CD4-positive, alpha-beta memory T cell (primary cell): Measurements from ENCODE around the gene HASPIN. TPM values are rescaled to one million over a fixed set of nuclear protein-coding genes. Genes with fewer than 3 reads are reported as not detected.

ENCODE experiments used
- CTCF ChIA-PET: fragments of 350-600 bp; sonication (Branson Sonifier 250); formaldehyde crosslinking; loops from one replicate; lab custom pipeline; 2021; ENCODE audit warnings: inconsistent platforms; ENCODE audit not compliant: partially characterized antibody; lab: Charles Lee
- POLR2A ChIA-PET: fragments of 350-600 bp; sonication (Branson Sonifier 250); formaldehyde crosslinking; loops from one replicate; lab custom pipeline; 2021; ENCODE audit not compliant: partially characterized antibody; lab: Charles Lee
- DNase-seq, 5 donors: peaks; one replicate each; pipeline versions ENCODE4 v3.0.0 to v3.0.0-alpha.2; 2020 to 2022; ENCODE audit warnings: mixed read lengths in 1 of 5
- H3K27ac ChIP-seq: one replicate; pipeline ENCODE4 v1.7.0; 2013; ENCODE audit warnings: low read depth, low read length
- H3K27me3 ChIP-seq: 2 replicates; pipeline ENCODE4 v1.7.0; 2013; ENCODE audit warnings: mild to moderate bottlenecking, low read length, moderate library complexity; ENCODE audit not compliant: insufficient read depth
- H3K36me3 ChIP-seq: 2 replicates; pipeline ENCODE4 v1.7.0; 2013; ENCODE audit warnings: mild to moderate bottlenecking, low read length, moderate library complexity; ENCODE audit not compliant: insufficient read depth
- H3K4me1 ChIP-seq: 2 replicates; pipeline ENCODE4 v1.7.0; 2013; ENCODE audit warnings: mild to moderate bottlenecking, low read length, moderate library complexity; ENCODE audit not compliant: insufficient read depth
- H3K4me3 ChIP-seq, 2 donors: one replicate each; pipeline ENCODE4 v1.7.0; 2013; ENCODE audit warnings: low read length in 2 of 2, mild to moderate bottlenecking in 1 of 2
- H3K9me3 ChIP-seq, 2 donors: one replicate each; pipeline ENCODE4 v1.7.0; 2013; ENCODE audit warnings: low read length in 2 of 2, control low read depth in 1 of 2; ENCODE audit not compliant: control insufficient read depth in 1 of 2
- H3K27ac Mint-ChIP-seq, 7 donors: one replicate each; pipeline ENCODE4 v1.8.0; 2020 to 2021; ENCODE audit warnings: mixed read lengths in 7 of 7, mild to moderate bottlenecking in 6 of 7, inconsistent platforms in 3 of 7, moderate library complexity in 3 of 7
- H3K27me3 Mint-ChIP-seq, 2 donors: one replicate each; pipeline ENCODE4 v1.8.0; 2020 to 2021; ENCODE audit warnings: mixed read lengths in 2 of 2
- H3K36me3 Mint-ChIP-seq, 2 donors: one replicate each; pipeline ENCODE4 v1.8.0; 2020 to 2021; ENCODE audit warnings: mixed read lengths in 2 of 2, inconsistent platforms in 1 of 2, mild to moderate bottlenecking in 1 of 2
- H3K4me1 Mint-ChIP-seq, 4 donors: one replicate each; pipeline ENCODE4 v1.8.0; 2020 to 2021; ENCODE audit warnings: mixed read lengths in 4 of 4, mild to moderate bottlenecking in 1 of 4
- H3K4me3 Mint-ChIP-seq, 8 donors: one replicate each; pipeline ENCODE4 v1.8.0; 2020 to 2021; ENCODE audit warnings: mixed read lengths in 8 of 8, mild to moderate bottlenecking in 7 of 8, moderate library complexity in 6 of 8, inconsistent platforms in 3 of 8
- H3K9me3 Mint-ChIP-seq, 8 donors: one replicate each; pipeline ENCODE4 v1.8.0; 2020 to 2021; ENCODE audit warnings: mixed read lengths in 8 of 8, mild to moderate bottlenecking in 5 of 8, inconsistent platforms in 3 of 8, moderate library complexity in 1 of 8
- intact Hi-C: fragments of 100-400 bp; cut with micrococcal nuclease; formaldehyde crosslinking; loops from one replicate; pipeline ENCODE4 v1.15.1; 2023
- polyA plus RNA-seq, 2 donors: library from polyadenylated mRNA; unstranded; fragments of 300-500 nt; fragmentation: Illumina TruSeq; gene quantifications; one replicate each; pipeline ENCODE4 v1.2.3, GENCODE V29; 2021
- total RNA-seq, 2 experiments: library from RNA; stranded (reverse); gene quantifications; one replicate each; pipeline ENCODE4 v1.2.3, GENCODE V29; 2021

Gene HASPIN
- total and polyA plus RNA-seq, 4 experiments from 2014 or later: 0.28 to 0.41 (median 0.29) TPM; not detected in 1

GRCh38 chr17:3718201-3718600 is 5.5 kb upstream of the HASPIN start:
- Mint-ChIP-seq H3K27ac (peak overlapping the region in 1 of 7 donors; percentile 60), H3K4me3 (no peak overlapping the region), H3K27me3 (no peaks in the 10 kb centered on the region), H3K9me3 (peaks cover 0 to under 1% (median 0%) of the 10 kb centered on the region in 8 donors), H3K4me1 (peaks cover 18 to 39% (median 25%) of the 10 kb centered on the region in 4 donors), H3K36me3 (peaks cover 36 to 46% of the 10 kb centered on the region in 2 donors)
- Histone ChIP-seq H3K36me3 (peaks cover 35% of the 10 kb centered on the region), H3K4me1 (peaks cover 30% of the 10 kb centered on the region), H3K27me3 (no peaks in the 10 kb centered on the region), H3K27ac (no peak overlapping the region), H3K9me3 (no peaks in the 10 kb centered on the region), H3K4me3 (no peak overlapping the region)
- POLR2A ChIA-PET: no interaction called here
- intact Hi-C loops: no loop called here
- DNase-seq: no peak
- CTCF ChIA-PET: interaction anchor here (0.6 to 1.0 kb wide), 2 partner anchors 10 to 35 kb away, joined by 3 to 4 read pairs; no protein-coding TSS in a partner anchor

GRCh38 chr17:3719265-3719664 is 4.4 kb upstream of the HASPIN start:
- CTCF ChIA-PET: no interaction called here
- H3K4me1 Mint-ChIP-seq: peaks cover 19 to 41% (median 27%) of the 10 kb centered on the region in 4 donors
- H3K36me3 ChIP-seq: peaks cover 35% of the 10 kb centered on the region

GRCh38 chr17:3722716-3723115 is 987 bp upstream of the HASPIN start:
- Histone ChIP-seq H3K4me1 (peaks cover 36% of the 10 kb centered on the region), H3K9me3 (no peaks in the 10 kb centered on the region), H3K27ac (peak overlapping the region; percentile 74), H3K27me3 (no peaks in the 10 kb centered on the region), H3K4me3 (peak overlapping the region; percentile 59 to 95), H3K36me3 (peaks cover 8% of the 10 kb centered on the region)
- H3K4me3 Mint-ChIP-seq: peak overlapping the region; percentile 86 to 95 (median 94)
- H3K27ac Mint-ChIP-seq: peak overlapping the region; percentile 75 to 95 (median 92)
- intact Hi-C loops: loop anchor here (1.0 to 10.0 kb wide), 4 partner anchors 11 to 422 kb away; partner anchors contain the start of genes CYB5D2, P2RX5 and ZZEF1
- ChIA-PET CTCF (interaction anchor here (0.9 to 2.9 kb wide), 8 partner anchors 12 to 141 kb away, joined by 3 to 24 read pairs (median 6); no protein-coding TSS in a partner anchor), POLR2A (interaction anchor here (0.6 to 3.1 kb wide), 8 partner anchors 11 to 418 kb away, joined by 3 to 39 read pairs (median 4); partner anchors contain the start of genes EMC6, NCBP3, P2RX5 and TAX1BP3)
- peaks cover 15 to 44% (median 28%) of the 10 kb centered on the region in 4 donors for H3K4me1 Mint-ChIP-seq
- no peaks in the 10 kb centered on the region for H3K27me3 Mint-ChIP-seq
- H3K36me3 Mint-ChIP-seq: peaks cover 8 to 22% of the 10 kb centered on the region in 2 donors
- no peak for DNase-seq
- H3K9me3 Mint-ChIP-seq: peaks cover 0 to 2% (median 0%) of the 10 kb centered on the region in 8 donors

More at GRCh38 chr17:3719265-3719664, 4.4 kb upstream of the HASPIN start:
- Histone ChIP-seq H3K9me3 (no peaks in the 10 kb centered on the region), H3K4me1 (peaks cover 28% of the 10 kb centered on the region), H3K27ac (no peak overlapping the region), H3K4me3 (no peak overlapping the region), H3K27me3 (no peaks in the 10 kb centered on the region)
- Mint-ChIP-seq H3K36me3 (peaks cover 36 to 47% of the 10 kb centered on the region in 2 donors), H3K9me3 (peaks cover 0 to 2% (median 0%) of the 10 kb centered on the region in 8 donors), H3K4me3 (peak overlapping the region in 1 of 8 donors; percentile 39), H3K27me3 (no peaks in the 10 kb centered on the region), H3K27ac (no peak overlapping the region)
- POLR2A ChIA-PET: interaction anchor here (2.4 kb wide), 1 partner anchor 9 kb away, joined by 7 read pairs; no protein-coding TSS in a partner anchor
- intact Hi-C loops: no loop called here
- no peak for DNase-seq

- DNase-seq: no peak
- peak overlapping the region; percentile 74 for H3K27ac ChIP-seq
- no peaks in the 10 kb centered on the region for H3K9me3 ChIP-seq
- intact Hi-C loops: loop anchor here (1.0 to 10.0 kb wide), 4 partner anchors 12 to 422 kb away; partner anchors contain the start of genes CYB5D2, P2RX5 and ZZEF1
- Mint-ChIP-seq H3K27ac (peak overlapping the region; percentile 75 to 95 (median 93)), H3K36me3 (peaks cover 7 to 18% of the 10 kb centered on the region in 2 donors), H3K4me1 (peaks cover 15 to 44% (median 28%) of the 10 kb centered on the region in 4 donors), H3K27me3 (no peaks in the 10 kb centered on the region), H3K9me3 (peaks cover 0 to 2% (median 0%) of the 10 kb centered on the region in 8 donors), H3K4me3 (peak overlapping the region; percentile 86 to 95 (median 94))
- ChIA-PET CTCF (interaction anchor here (1.1 to 2.9 kb wide), 7 partner anchors 12 to 140 kb away, joined by 3 to 24 read pairs (median 7); no protein-coding TSS in a partner anchor), POLR2A (interaction anchor here (0.6 to 3.1 kb wide), 11 partner anchors 11 to 418 kb away, joined by 3 to 39 read pairs (median 3); partner anchors contain the start of genes CAMKK1, EMC6, NCBP3 and P2RX5)
- H3K27me3 ChIP-seq: no peaks in the 10 kb centered on the region
- H3K36me3 ChIP-seq: peaks cover 5% of the 10 kb centered on the region
- peak overlapping the region; percentile 59 to 95 for H3K4me3 ChIP-seq
- H3K4me1 ChIP-seq: peaks cover 36% of the 10 kb centered on the region
Measured at GRCh38 chr17:3723188-3723555, 531 bp upstream of the HASPIN start.

- Mint-ChIP-seq H3K27me3 (no peaks in the 10 kb centered on the region), H3K4me3 (peak overlapping the region; percentile 73 to 91 (median 81)), H3K4me1 (peaks cover 15 to 44% (median 28%) of the 10 kb centered on the region in 4 donors), H3K27ac (peak overlapping the region in 5 of 7 donors; percentile 30 to 85 (median 69)), H3K36me3 (peaks cover 0 to 9% of the 10 kb centered on the region in 2 donors), H3K9me3 (peaks cover 0 to 2% (median 0%) of the 10 kb centered on the region in 8 donors)
- Histone ChIP-seq H3K27me3 (no peaks in the 10 kb centered on the region), H3K36me3 (no peaks in the 10 kb centered on the region), H3K4me3 (peak overlapping the region in 1 of 2 donors; percentile 95), H3K27ac (peak overlapping the region; percentile 74), H3K4me1 (peaks cover 36% of the 10 kb centered on the region), H3K9me3 (no peaks in the 10 kb centered on the region)
- ChIA-PET POLR2A (interaction anchor here (1.0 to 3.1 kb wide), 4 partner anchors 13 to 169 kb away, joined by 3 to 39 read pairs (median 13); partner anchors contain the start of genes CAMKK1, NCBP3 and P2RX5), CTCF (interaction anchor here (1.7 to 2.9 kb wide), 4 partner anchors 12 to 103 kb away, joined by 4 to 24 read pairs (median 14); no protein-coding TSS in a partner anchor)
- DNase-seq: no peak
- intact Hi-C loops: loop anchor here (10.0 kb wide), 1 partner anchor 420 kb away; the partner anchor contains the start of genes CYB5D2 and ZZEF1
Measured at GRCh38 chr17:3724378-3725077, 825 bp downstream of the HASPIN start.

- no peaks in the 10 kb centered on the region for H3K36me3 ChIP-seq
- no peaks in the 10 kb centered on the region for H3K27me3 ChIP-seq
- no peak overlapping the region for H3K4me3 Mint-ChIP-seq
- H3K4me1 ChIP-seq: peaks cover 19% of the 10 kb centered on the region
- no peaks in the 10 kb centered on the region for H3K27me3 Mint-ChIP-seq
- peaks cover 0 to 7% of the 10 kb centered on the region in 2 donors for H3K36me3 Mint-ChIP-seq
- no peak for DNase-seq
- intact Hi-C loops: loop anchor here (10.0 kb wide), 1 partner anchor 418 kb away; the partner anchor contains the start of genes CYB5D2 and ZZEF1
- H3K4me1 Mint-ChIP-seq: peaks cover 10 to 26% (median 17%) of the 10 kb centered on the region in 4 donors
- ChIA-PET POLR2A (no interaction called here), CTCF (interaction anchor here (0.7 to 4.7 kb wide), 2 partner anchors 11 to 100 kb away, joined by 3 to 27 read pairs; no protein-coding TSS in a partner anchor)
- no peak overlapping the region for H3K27ac Mint-ChIP-seq
- peaks cover 0 to 2% (median 0%) of the 10 kb centered on the region in 8 donors for H3K9me3 Mint-ChIP-seq
- H3K4me3 ChIP-seq: no peak overlapping the region
- no peak overlapping the region for H3K27ac ChIP-seq
- no peaks in the 10 kb centered on the region for H3K9me3 ChIP-seq
Measured at GRCh38 chr17:3727041-3727440, 3.3 kb downstream of the HASPIN start.
